GM19467 (cell line): Measurements from ENCODE around the gene PMVK.
"Not testable (repeated sequence)": the region's sequence is repeated elsewhere in the genome, so short reads cannot be mapped to it uniquely, and the experiment has no call there.

Experiments
- ATAC-seq: cut with Tn5 transposase; IDR thresholded peaks from one replicate; pipeline ENCODE4 v1.9.1; 2021; ENCODE audit warnings: mild to moderate bottlenecking, moderate library complexity; ENCODE audit not compliant: unreplicated experiment

PMVK gene

GRCh38 chr1:154925335-154926170, 11.0 kb downstream of the PMVK start:
- no peak for ATAC-seq

- no peak for ATAC-seq
These were observed 12.8 kb downstream of the PMVK start for GRCh38 chr1:154923695-154924094.

GRCh38 chr1:154913273-154913672, 23.2 kb downstream of the PMVK start:
- no peak for ATAC-seq

DNA sequence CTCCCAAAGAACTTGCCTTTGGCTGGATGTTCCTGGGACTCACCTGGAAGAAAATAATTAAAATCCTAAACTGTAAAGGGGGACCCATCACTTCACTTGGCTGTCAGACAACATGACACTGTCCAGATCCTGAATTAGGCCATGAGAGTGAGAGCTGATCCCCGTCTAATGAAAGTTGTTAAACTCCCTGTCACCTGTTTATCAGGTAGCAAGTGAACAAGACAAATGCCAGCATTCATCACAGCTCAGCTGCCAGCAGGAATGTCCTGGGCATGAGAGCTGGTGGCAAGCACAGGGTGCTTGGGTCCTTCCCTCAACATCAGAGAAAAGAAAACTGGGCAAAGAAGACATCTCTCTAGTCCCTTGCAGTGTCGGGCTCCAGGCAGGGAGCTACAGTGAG, 23.8 kb downstream of the PMVK start:
- ATAC-seq = no peak

DNA sequence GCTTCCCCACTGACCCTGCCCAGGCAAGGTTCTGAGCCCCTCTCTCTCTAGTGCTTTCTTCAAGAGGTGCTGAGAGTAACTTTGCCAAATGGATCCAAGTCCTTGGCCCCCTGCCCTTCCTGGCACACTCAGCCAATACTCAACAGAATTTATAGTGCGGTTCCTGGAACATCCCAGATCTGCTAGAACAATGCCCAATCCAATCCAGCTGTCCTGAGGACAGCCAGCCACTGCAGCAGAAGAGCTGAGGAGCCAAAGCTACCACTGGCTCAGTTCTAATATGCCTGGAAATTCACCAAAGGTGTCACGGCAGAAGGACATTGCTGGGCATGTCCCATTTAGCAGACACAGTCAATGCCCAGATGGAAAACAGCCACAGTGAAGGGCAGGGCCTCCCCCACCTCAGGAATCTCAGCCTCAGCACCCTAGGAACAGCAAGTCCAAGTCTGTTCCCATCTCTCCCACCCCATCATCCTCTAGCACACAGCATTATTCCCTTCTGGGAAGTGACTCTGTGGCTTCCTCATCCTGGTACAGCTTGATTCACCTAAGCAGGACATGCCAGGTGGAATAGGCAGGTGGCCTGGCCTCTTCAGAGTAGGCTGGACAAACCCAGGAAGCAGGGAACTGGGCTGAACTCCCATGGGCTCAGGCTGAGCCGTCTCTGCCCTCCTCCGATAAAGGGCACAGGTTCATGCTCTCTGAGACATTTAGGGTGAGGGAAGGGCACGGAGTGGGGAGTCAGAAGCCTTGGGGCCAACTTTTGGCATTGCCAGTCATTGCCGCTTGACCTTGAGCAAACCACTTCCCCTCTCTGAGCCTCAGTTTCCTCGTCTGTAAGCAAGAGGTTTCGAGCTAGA, 24.6 kb downstream of the PMVK start:
- no peak for ATAC-seq

DNA sequence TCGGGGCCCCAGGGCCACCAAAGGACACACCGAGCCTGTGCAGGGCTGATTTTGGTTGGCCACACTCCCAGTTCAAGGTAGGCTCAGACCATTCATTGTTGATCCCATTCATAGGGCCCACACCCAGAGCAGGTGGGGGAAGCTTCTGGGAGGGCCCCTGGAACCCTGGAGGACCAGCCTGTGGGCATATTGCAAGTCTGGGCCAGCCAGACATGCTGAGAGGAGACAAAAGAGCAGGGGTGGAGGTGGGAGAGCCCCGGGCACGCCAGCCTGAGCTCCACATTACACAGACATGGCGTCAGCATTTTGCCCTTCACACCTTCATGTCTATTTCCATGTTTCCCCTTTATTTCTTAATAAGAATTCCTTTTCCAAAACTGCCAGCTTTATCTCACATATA, 25.7 kb downstream of the PMVK start:
- no peak for ATAC-seq

DNA sequence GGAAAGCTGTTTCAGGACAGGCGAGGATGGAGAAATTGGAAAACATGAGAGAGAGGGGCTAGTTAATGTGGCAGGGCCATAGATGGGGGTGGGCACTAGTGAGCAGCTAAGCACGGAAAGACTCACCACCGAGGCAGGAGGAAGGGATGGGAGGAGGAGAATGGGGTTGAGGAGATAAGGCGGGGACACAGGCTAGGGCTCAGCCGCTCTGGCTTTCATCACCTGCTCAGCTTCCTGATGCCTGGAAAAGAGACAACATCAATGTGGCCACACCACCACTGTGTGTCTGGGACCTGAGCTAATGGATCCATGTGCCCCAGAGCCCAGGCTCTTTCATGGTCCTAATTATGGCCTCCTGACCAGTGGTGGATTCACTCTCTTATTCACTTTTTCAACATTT, 27.6 kb downstream of the PMVK start:
- ATAC-seq = no peak

- ATAC-seq = not testable (repeated sequence)
These were observed 28.4 kb downstream of the PMVK start for GRCh38 chr1:154908129-154908528.

DNA sequence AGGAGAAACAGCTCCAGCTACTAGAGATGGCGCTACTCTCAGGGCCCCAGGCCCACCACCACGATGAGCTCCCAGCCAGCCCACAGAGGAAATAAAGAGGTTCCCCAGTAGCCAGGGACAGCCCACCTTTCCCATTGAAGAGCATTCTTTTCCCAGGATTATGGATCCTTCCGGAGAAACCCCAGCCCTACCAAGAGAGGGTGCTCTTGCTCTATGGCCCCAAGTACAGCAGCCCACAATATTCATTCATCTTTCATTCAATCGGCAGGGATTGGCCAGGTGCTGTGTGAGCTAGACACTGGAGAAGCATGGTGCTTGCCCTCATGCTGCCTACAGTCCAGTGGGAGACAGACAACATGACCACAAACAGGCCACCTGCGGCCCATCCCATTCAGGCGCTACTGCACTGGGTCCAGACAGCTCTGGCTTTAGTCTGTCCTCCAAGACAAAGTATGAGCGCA, 29.9 kb downstream of the PMVK start:
- no peak for ATAC-seq

DNA sequence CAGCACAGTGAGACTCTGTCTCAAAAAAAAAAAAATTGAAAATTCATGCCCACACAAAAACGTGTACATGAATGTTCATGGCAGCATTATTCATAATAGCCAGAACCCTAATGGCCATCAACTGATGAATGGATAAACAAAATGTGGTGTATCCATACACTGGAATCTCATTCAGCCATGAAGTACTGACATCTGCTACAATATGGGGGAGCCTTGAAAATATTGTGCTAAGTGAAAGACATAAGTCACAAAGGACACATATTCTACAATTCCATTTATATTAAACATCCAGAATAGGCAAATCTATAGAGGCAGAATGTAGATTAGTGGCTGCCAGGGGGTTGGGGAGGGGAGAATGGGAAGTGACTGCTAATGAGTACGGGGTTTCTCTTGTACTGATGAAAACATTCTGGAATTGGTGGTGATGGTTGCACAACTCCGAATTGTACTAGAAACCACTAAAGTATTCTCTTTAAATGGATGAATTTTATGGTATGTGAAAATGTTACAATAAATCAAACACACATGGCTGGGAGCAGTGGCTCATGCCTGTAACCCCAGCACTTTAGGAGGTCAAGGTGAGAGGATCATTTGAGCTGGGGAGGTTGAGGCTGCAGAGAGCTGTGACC, 33.5 kb downstream of the PMVK start:
- ATAC-seq = no peak

- ATAC-seq = no peak
These were observed 34.9 kb downstream of the PMVK start for GRCh38 chr1:154901591-154901990.

DNA sequence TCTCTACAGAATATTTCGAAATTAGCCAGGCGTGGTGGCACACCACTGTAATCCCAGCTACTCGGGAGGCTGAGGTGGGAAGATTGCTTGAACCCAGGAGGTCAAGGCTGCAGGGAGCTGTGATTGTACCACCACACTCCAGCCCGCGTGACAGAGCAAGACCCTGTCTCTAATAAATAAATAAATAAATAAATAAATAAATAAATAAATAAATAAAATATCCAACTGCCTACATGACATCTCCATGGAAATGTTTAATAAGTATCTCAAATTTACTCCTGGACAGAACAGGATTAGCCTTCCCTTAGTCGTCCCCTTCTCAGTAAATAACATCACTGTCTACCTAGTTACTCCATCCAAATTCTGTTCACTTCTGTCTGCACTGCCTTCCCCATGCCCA, 37.5 kb downstream of the PMVK start:
- no peak for ATAC-seq

- ATAC-seq = no peak
These were observed 39.7 kb downstream of the PMVK start for GRCh38 chr1:154896771-154897286.

DNA sequence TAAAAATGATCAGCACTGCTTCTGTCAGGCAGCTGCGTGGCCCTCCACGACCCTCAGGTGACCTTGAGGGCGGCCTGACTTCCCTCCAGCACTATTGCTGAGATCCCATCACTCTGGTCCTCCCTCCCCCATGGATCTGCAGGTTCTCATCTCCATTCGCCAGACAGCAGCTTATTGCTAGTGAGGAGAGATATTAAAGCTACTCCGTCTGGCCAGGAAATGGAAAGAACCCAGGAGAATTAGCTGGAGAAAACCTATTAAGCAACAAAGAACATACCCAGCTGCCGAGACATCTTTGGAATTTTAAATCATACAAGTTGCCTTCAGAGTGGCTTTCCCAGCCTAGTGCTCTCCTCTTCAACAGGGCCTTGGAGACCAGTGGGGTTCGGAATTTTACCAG, 40.7 kb downstream of the PMVK start:
- ATAC-seq = no peak

DNA sequence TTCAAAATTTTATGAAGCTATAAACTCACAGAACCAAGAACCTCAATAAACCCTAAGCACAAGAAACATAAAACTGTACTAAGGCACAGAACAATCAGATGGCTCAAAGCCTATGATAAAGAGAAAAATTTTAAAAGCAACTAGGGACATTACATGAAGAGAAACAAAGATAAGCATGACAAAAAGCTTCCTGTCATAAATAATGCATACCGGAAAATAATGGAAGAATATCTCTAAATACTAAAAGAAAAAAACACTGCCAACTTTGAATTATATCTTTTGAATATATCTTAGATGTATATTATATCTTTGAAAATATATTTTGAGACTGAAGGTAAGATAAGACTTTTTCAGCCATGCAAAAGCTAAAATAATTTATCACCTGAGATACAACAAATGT, 45.1 kb downstream of the PMVK start:
- no peak for ATAC-seq

- ATAC-seq = no peak
These were observed 47.8 kb downstream of the PMVK start for GRCh38 chr1:154888757-154889156.

GRCh38 chr1:154886281-154887015, 50.1 kb downstream of the PMVK start:
- no peak for ATAC-seq

- ATAC-seq = no peak
These were observed 51.4 kb downstream of the PMVK start for GRCh38 chr1:154884869-154885701.

- no peak for ATAC-seq
These were observed 52.3 kb downstream of the PMVK start for GRCh38 chr1:154883919-154884868.
